GM18858 (cell line): ENCODE measurements around the gene STARD3.
"Not testable (repeated sequence)": the region's sequence is repeated elsewhere in the genome, so short reads cannot be mapped to it uniquely, and the experiment has no call there.

Experiments
- ATAC-seq: cut with Tn5 transposase; IDR thresholded peaks from one replicate; pipeline ENCODE4 v1.9.1; 2021; ENCODE audit not compliant: unreplicated experiment

STARD3 gene

DNA sequence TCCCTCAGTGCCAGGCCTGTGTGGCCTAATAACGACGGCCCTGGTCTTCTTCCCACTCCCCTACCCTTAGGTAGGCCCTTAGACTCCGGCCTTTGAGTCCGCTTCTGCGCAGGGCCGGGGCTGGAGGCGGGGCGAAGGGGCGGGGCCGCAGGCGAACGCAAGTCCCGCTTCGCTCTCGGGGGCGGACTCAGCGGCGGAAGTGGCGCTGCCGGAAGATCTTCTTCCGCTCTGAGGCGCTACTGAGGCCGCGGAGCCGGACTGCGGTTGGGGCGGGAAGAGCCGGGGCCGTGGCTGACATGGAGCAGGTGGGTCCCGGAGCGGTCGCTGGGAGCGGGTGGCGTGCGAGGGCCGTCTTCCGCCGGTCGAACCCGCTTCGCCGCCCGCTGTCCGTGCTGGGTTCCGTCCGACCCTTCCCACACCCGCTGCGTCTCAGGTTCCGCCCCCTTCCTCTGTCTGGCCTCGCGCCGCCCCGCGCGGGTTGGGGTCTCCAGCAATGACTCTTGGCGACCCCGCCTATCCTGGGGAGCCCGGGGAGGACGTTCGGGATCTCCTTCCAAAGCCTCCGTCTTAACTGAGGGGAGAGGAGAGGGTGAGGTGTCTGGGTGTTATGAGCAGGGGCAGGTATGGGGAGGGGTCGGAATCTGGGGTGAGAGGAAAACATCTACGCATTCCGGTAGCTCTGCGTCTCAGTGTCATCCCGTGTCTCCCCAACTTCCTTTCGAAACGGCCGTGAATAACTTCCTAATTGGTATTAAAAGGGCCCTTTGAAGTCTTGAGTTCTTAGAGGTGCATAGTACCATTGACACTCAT, at the start of gene STARD3:
Gene STARD3 (plus strand): TSS at position 218 of the 810 bp plus-strand sequence. CDS start 16,388 bp downstream, outside the sequence.
- ATAC-seq = no peak

- not testable (repeated sequence) for ATAC-seq
These were observed 46.8 kb upstream of the STARD3 start for GRCh38 chr17:39590180-39590579.

DNA sequence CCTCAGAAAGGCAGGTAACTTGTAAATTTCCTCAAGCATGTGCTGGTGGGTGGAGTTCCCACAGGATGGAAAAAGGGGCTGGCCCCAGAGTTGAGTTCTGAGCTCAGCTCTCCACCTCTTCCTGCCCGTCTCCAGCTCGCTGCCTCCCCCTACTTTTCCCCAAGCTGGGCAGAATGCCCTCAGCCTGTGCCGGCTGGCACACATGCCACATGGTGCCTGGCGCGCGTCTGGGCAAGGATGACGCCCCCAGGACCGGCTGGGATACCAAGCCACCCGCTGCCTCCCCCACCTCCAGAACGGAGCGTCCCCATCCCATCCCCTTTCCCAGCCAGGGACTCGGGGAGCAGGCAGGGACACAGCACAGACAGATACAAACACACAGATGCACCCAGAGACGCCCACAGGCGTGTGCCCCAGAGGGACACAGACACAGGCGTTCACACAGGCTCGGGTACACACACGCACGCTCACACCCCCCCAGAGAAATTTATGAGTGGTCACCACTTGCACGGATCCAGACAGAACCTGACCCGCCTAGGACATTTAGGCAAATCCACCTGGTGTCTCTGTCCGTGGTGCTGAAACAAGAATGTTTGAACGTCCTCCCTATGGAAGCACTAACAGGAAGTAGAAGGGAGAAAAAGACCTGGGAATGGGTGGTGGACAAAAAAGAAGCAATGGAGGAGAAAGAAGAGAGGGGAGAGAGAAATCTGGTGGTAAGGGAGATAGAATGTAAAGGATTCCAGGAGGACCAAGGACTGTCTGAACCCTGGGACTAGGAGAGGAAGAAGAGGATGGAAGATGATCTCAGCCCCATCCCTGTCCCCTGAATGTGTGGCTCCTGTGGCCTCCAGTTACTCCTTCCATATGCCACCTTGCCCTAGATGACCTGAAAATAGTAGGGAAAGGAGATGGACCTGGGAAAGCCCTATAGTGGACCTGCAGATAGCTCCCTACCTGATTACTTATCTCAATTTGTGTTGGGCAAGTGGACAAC, 44.7 kb upstream of the STARD3 start:
- ATAC-seq = no peak

GRCh38 chr17:39593371-39593770, 43.6 kb upstream of the STARD3 start:
- no peak for ATAC-seq

DNA sequence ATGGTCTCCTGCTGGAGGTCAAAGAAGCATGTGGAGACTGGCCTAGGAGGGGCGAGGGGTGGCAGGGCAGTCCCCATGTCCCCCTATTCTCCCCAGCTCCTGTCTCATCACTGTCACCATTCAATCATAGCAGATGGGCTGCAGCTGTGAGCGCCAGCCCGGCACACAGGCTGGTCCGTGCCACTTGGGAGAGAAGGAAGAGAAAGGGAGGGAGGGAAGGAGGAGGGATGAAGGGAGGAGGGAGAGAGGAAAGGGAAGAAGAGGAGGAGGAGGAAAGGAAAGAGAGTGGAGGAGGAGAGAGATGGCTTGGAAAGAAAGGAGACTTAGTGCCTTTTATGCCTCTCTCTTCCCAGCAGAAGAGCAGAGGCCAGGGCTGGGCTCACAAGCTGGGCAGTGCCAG, 41.6 kb upstream of the STARD3 start:
- ATAC-seq = no peak

DNA sequence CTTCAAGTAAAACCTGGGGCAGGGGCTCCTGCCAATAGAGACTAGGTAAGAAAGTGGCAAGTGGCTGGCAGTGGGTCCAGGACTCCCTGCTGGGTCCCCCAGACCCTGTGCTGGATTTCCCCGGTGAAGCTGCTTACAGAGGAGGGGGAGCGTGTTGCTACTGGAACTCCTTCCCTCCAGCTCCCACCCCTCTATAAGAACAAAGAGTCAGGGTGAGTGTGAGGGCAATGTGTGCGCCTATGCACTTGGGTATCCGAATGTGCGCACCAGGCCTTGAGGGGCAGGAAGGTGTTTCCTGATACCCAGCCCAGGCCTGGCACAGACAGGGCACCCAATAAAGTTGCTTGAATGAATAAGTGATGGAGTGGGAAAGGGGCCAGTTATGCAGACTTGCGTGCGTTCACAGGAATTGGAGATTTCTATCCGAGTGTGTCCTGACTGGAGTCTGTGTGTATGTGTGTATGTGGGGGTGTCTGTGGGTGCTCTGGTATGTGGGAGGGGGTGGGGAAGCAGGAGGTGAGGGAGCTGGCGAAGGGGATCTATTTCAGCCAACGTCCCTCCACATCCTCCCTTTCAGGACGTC, 40.9 kb upstream of the STARD3 start:
- ATAC-seq = no peak

DNA sequence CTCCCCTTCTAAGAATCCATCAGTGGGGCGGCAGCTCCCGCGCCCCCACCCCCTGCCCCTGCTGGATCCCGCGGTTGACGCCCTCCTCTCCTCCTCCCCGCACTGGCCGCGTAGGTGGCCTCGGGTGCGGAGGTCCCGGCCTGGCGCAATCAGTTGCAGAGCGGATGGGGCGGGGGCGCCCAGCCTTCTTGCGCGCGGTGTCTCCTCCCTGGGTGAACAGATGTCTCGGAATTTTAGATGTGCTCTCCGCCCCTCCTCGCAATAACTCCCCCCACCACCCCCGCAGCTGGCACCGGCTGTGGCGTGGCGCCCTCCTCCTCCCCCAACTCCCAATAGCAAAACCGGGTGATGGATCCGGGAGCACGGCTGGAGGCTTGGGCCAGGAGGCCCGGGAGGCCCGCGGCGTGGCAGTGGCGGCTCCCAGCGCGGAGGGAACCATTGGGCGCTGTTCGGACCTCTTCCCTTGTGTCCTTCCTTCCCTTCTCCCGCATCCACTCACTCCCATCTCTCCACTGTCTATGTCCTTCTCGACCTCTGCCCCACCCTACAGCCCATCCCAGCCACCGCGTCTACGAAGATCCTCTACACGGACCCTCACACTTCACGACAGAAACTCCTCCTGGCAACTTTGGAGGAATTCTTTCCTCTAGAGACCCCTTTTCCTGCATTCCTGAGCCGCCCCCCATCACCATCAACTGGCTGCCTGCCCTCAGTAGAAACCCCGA, 40.2 kb upstream of the STARD3 start:
- ATAC-seq = no peak

GRCh38 chr17:39597372-39598046, 39.4 kb upstream of the STARD3 start:
- no peak for ATAC-seq

DNA sequence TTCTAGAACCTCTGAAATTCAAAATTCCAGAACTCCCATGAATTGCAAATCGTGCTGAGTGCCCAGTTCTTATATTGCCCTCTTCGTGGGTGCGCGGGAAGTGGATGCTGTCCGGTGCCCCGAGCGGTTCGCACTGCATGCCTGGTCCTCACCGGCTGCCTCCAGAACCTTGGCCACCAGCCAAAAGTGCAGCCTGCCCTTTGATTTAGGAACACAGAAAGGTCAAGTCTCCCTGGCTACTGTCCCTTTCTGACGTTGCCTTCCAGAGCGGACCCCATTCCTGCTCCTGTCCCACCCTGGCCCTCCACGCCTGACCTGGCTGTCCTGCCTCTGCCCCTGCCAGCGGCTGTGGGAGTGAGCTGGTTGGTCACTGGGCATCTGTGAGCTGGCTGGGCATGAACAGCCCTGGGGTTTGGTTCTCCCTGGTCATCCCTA, 38.9 kb upstream of the STARD3 start:
- no peak for ATAC-seq

DNA sequence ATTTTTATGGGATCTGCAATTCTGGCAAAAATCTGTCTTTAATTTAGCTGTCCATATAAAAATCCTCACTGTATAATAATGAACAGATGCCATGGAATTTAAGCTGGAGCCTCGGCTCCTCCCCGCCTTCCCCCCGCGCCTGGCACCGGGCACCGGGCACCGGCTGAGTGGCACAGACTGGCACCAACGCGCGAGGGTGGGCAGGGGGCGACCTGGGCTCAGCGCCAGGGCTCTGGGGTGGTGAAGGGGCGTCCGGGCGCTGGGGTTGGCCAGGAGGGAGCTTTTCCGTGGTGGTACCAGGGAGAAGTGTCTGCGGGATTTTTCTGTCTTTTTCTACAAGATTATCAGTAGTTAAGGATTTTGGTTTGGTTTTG, 38.3 kb upstream of the STARD3 start:
- ATAC-seq = no peak

- ATAC-seq = no peak
These were observed 37.8 kb upstream of the STARD3 start for GRCh38 chr17:39599004-39599664.

GRCh38 chr17:39599665-39600231, 37.2 kb upstream of the STARD3 start:
- ATAC-seq = no peak

DNA sequence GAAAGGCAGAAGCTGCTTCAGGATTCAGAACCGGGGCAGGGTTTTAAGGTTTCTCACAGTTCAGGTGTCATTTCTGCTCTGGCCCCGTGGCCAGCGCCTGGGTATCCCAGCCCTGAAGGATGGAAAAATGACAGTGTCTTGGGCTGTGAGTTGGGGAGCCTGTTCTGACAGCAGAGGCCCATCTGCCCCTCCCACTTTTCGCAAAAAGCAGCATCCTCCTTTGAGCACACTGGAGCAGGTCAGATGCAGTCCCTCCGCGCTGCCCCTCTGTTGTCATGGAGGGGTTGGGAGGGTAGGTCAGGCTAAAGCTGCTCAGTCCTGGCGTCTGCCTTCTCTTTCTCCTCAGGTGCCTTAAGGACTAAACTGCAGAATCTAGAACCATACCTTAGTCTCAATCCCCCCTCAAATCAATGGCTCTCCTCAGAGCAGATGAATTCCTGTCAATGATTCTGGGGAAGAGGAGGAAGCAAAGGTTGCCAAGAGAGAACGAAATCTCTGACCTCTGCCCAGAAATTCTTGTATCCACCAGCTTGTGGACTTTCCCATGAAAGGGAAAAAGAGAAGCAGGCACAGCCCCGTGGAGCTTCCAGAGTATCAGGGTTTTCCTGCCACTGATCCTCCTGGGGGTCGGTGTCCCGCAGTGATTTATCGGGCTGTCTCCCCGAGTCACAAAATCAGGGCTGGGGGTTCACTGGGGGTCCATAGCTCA, 36.5 kb upstream of the STARD3 start:
- ATAC-seq = no peak

- ATAC-seq = no peak
These were observed 35.8 kb upstream of the STARD3 start for GRCh38 chr17:39600997-39601597.

GRCh38 chr17:39601758-39602532, 35.0 kb upstream of the STARD3 start:
- no peak for ATAC-seq

GRCh38 chr17:39602533-39603303, 34.2 kb upstream of the STARD3 start:
- ATAC-seq = no peak
